ENCODE measurements around the gene PRR3. TPM values are rescaled to one million over a fixed set of nuclear protein-coding genes. Genes with fewer than 3 reads are reported as not detected.
A peak's percentile ranks its signal among the peaks of the same experiment; 100 is the strongest.

PRR3 gene
- total and polyA plus RNA-seq, 2 of the 13 experiments (the other 11 are each of a cell fraction or from before 2014, with no cell fraction given): 14.6 to 21.2 TPM

- TF ChIP-seq GPN1 (CRISPR knock-in tag; IDR thresholded peaks at IDR 0.05; ENCODE audit: borderline replicate concordance): 0 out of 2 replicates have a peak, but pooled peaks have one; percentile 87
- no peak for TF ChIP-seq SMARCE1 (IDR thresholded peaks at IDR 0.05; ENCODE audit: borderline replicate concordance)
- TF ChIP-seq, protein P1, sequence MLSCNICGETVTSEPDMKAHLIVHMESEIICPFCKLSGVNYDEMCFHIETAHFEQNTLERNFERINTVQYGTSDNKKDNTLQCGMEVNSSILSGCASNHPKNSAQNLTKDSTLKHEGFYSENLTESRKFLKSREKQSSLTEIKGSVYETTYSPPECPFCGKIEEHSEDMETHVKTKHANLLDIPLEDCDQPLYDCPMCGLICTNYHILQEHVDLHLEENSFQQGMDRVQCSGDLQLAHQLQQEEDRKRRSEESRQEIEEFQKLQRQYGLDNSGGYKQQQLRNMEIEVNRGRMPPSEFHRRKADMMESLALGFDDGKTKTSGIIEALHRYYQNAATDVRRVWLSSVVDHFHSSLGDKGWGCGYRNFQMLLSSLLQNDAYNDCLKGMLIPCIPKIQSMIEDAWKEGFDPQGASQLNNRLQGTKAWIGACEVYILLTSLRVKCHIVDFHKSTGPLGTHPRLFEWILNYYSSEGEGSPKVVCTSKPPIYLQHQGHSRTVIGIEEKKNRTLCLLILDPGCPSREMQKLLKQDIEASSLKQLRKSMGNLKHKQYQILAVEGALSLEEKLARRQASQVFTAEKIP (CRISPR knock-in tag; IDR thresholded peaks at IDR 0.05; ENCODE audit: borderline replicate concordance): no peak
- TF ChIP-seq ZNF672 (CRISPR knock-in tag; IDR thresholded peaks at IDR 0.05): no peak
- no peak for TF ChIP-seq SMC3 (IDR thresholded peaks at IDR 0.05; ENCODE audit: low read length)
- TF ChIP-seq ZBTB8A (CRISPR knock-in tag; IDR thresholded peaks at IDR 0.05; ENCODE audit: borderline replicate concordance, low read depth): 0 out of 2 replicates have a peak, but pooled peaks have one; percentile 82
- TF ChIP-seq CCDC6 (CRISPR knock-in tag; IDR thresholded peaks at IDR 0.05): peak; percentile 86; the same call in 1 of the 2 replicates
- TF ChIP-seq ZNF367 (CRISPR knock-in tag; IDR thresholded peaks at IDR 0.05; ENCODE audit: borderline replicate concordance): 0 out of 2 replicates have a peak, but pooled peaks have one; percentile 33
- no peak for TF ChIP-seq TOPORS (CRISPR knock-in tag; IDR thresholded peaks at IDR 0.05)
- no peak for TF ChIP-seq MAFF (IDR thresholded peaks at IDR 0.05; ENCODE audit: low read depth, low read length)
- TF ChIP-seq ISL2 (CRISPR knock-in tag; IDR thresholded peaks at IDR 0.05): peak; percentile 84
- peak; percentile 80 for TF ChIP-seq RXRB (CRISPR knock-in tag; IDR thresholded peaks at IDR 0.05; ENCODE audit: borderline replicate concordance)
- TF ChIP-seq NFATC3 (CRISPR knock-in tag; IDR thresholded peaks at IDR 0.05): 0 out of 2 replicates have a peak, but pooled peaks have one; percentile 62
- peak; percentile 97; the same call in 1 of the 2 replicates for TF ChIP-seq ZNF816 (CRISPR knock-in tag; IDR thresholded peaks at IDR 0.05; ENCODE audit: borderline replicate concordance)
- TF ChIP-seq KDM2A (CRISPR knock-in tag; IDR thresholded peaks at IDR 0.05; ENCODE audit: borderline replicate concordance, low read depth): peak; percentile 92
- peak; percentile 95 for TF ChIP-seq IRF2 (CRISPR knock-in tag; IDR thresholded peaks at IDR 0.05)
- peak; percentile 98 for TF ChIP-seq ZNF772 (CRISPR knock-in tag; IDR thresholded peaks at IDR 0.05)
- peak; percentile 99 for TF ChIP-seq ZNF678 (CRISPR knock-in tag; IDR thresholded peaks at IDR 0.05)
- TF ChIP-seq PCBP2 (optimal IDR thresholded peaks at IDR 0.05; ENCODE audit: low read depth, low read length, poor library complexity, severe bottlenecking): no peak
- TF ChIP-seq, protein P2, sequence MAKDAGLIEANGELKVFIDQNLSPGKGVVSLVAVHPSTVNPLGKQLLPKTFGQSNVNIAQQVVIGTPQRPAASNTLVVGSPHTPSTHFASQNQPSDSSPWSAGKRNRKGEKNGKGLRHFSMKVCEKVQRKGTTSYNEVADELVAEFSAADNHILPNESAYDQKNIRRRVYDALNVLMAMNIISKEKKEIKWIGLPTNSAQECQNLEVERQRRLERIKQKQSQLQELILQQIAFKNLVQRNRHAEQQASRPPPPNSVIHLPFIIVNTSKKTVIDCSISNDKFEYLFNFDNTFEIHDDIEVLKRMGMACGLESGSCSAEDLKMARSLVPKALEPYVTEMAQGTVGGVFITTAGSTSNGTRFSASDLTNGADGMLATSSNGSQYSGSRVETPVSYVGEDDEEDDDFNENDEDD (CRISPR knock-in tag; IDR thresholded peaks at IDR 0.05; ENCODE audit: borderline replicate concordance): peak; percentile 89
- TF ChIP-seq, protein P3, sequence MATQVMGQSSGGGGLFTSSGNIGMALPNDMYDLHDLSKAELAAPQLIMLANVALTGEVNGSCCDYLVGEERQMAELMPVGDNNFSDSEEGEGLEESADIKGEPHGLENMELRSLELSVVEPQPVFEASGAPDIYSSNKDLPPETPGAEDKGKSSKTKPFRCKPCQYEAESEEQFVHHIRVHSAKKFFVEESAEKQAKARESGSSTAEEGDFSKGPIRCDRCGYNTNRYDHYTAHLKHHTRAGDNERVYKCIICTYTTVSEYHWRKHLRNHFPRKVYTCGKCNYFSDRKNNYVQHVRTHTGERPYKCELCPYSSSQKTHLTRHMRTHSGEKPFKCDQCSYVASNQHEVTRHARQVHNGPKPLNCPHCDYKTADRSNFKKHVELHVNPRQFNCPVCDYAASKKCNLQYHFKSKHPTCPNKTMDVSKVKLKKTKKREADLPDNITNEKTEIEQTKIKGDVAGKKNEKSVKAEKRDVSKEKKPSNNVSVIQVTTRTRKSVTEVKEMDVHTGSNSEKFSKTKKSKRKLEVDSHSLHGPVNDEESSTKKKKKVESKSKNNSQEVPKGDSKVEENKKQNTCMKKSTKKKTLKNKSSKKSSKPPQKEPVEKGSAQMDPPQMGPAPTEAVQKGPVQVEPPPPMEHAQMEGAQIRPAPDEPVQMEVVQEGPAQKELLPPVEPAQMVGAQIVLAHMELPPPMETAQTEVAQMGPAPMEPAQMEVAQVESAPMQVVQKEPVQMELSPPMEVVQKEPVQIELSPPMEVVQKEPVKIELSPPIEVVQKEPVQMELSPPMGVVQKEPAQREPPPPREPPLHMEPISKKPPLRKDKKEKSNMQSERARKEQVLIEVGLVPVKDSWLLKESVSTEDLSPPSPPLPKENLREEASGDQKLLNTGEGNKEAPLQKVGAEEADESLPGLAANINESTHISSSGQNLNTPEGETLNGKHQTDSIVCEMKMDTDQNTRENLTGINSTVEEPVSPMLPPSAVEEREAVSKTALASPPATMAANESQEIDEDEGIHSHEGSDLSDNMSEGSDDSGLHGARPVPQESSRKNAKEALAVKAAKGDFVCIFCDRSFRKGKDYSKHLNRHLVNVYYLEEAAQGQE (IDR thresholded peaks at IDR 0.05; ENCODE audit: borderline replicate concordance in 1 of 2, low read depth in 1 of 2, low read length in 2 of 2): peak in 1 of 2 experiments; percentile 13; a peak in 1 of 4 replicates
- TF ChIP-seq ZNF430 (CRISPR knock-in tag; IDR thresholded peaks at IDR 0.05): peak; percentile 97
- no peak for TF ChIP-seq ZNF30 (CRISPR knock-in tag; IDR thresholded peaks at IDR 0.05)
- TF ChIP-seq ZNF383 (CRISPR knock-in tag; IDR thresholded peaks at IDR 0.05; ENCODE audit: borderline replicate concordance): no peak; the same call in 1 of the 2 replicates
Observed at GRCh38 chr6:30571075-30571761, 14.1 kb downstream of the PRR3 start, which contains the start of gene ABCF1 (continued).
